ENCODE data around the gene CCDC60.

Gene CCDC60

DNA sequence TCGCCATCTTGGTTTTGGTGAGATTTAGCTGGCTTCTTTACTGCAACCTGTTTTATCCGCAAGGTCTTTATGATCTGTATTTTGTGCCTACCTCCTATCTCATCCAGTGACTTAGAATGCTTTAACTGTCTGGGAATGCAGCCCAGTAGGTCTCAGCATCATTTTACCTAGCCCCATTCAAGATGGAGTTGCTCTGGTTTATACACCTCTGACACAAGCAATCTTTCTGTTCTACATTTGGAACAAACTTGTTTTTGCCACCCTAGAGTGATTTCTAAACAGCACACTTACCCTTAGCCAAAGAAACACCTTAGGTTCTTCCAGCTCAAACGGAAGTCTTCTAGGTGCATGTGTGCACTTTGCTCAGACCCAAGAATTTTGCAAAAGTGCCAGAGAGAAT lies 122.3 kb downstream of the CCDC60 start:
- Histone ChIP-seq H3F3A (ENCODE audit: insufficient read depth, low read length) (no peaks in the 10 kb centered on the region), H3K27me3 (replicated peaks; ENCODE audit: insufficient read depth, low read length) (no peaks in the 10 kb centered on the region), H4K20me1 (ENCODE audit: insufficient read depth, low read length) (no peaks in the 10 kb centered on the region), H3K36me3 (replicated peaks; ENCODE audit: insufficient read depth, low read length) (no peaks in the 10 kb centered on the region), H3K4me2 (ENCODE audit: low read depth, low read length) (no peak overlapping the region), H3K79me2 (ENCODE audit: low read length) (no peaks in the 10 kb centered on the region), H3K4me1 (ENCODE audit: low read length) (no peaks in the 10 kb centered on the region), H3K9me3 (replicated peaks; ENCODE audit: insufficient read depth, low read length) (no peaks in the 10 kb centered on the region), H3K9ac (ENCODE audit: low read length) (no peak overlapping the region), H3K4me3 (ENCODE audit: low read length) (no peak overlapping the region), H3K9me2 (replicated peaks; ENCODE audit: insufficient read depth, low read length) (no peaks in the 10 kb centered on the region), H3K27ac (ENCODE audit: low read length) (no peak overlapping the region), H2AFZ (ENCODE audit: low read length) (no peak overlapping the region)
- TF ChIP-seq CTCF (IDR thresholded peaks at IDR 0.05; ENCODE audit: low read length) (no peak), EZH2phosphoT487 (IDR thresholded peaks at IDR 0.05; ENCODE audit: low read length) (no peak), EZH2 (optimal IDR thresholded peaks at IDR 0.05; ENCODE audit: low read depth, low read length) (no peak)
- no peak for DNase-seq

DNA sequence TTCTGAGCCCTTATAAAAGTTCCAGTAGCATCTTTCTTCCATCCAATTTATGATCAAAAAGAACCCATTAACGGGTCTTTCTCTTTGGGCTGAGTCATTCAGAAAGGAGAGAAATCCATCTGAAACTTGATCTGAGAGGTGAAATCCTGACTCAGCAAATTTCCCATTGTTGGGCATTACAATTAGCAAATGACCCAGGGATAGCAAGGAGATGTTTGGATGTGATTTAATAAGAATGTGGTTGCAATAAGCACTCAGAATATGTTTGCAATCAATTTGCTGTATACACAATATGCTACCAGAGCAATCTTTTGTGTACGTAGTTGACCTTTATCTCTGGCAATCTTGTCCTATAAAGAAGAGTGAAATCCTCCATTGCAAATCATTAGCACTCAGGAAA lies 122.7 kb downstream of the CCDC60 start:
- Histone ChIP-seq H2AFZ (ENCODE audit: low read length) (no peak overlapping the region), H3K27ac (ENCODE audit: low read length) (no peak overlapping the region), H3K4me2 (ENCODE audit: low read depth, low read length) (no peak overlapping the region), H3K79me2 (ENCODE audit: low read length) (no peaks in the 10 kb centered on the region), H3K9me2 (replicated peaks; ENCODE audit: insufficient read depth, low read length) (no peaks in the 10 kb centered on the region), H3K4me1 (ENCODE audit: low read length) (no peaks in the 10 kb centered on the region), H3K9ac (ENCODE audit: low read length) (no peak overlapping the region), H3K4me3 (ENCODE audit: low read length) (no peak overlapping the region), H3F3A (ENCODE audit: insufficient read depth, low read length) (no peaks in the 10 kb centered on the region), H4K20me1 (ENCODE audit: insufficient read depth, low read length) (no peaks in the 10 kb centered on the region), H3K9me3 (replicated peaks; ENCODE audit: insufficient read depth, low read length) (no peaks in the 10 kb centered on the region), H3K36me3 (replicated peaks; ENCODE audit: insufficient read depth, low read length) (no peaks in the 10 kb centered on the region), H3K27me3 (replicated peaks; ENCODE audit: insufficient read depth, low read length) (no peaks in the 10 kb centered on the region)
- DNase-seq = no peak
- TF ChIP-seq EZH2 (optimal IDR thresholded peaks at IDR 0.05; ENCODE audit: low read depth, low read length) = no peak
- TF ChIP-seq CTCF (IDR thresholded peaks at IDR 0.05; ENCODE audit: low read length) = no peak
- no peak for TF ChIP-seq EZH2phosphoT487 (IDR thresholded peaks at IDR 0.05; ENCODE audit: low read length)

DNA sequence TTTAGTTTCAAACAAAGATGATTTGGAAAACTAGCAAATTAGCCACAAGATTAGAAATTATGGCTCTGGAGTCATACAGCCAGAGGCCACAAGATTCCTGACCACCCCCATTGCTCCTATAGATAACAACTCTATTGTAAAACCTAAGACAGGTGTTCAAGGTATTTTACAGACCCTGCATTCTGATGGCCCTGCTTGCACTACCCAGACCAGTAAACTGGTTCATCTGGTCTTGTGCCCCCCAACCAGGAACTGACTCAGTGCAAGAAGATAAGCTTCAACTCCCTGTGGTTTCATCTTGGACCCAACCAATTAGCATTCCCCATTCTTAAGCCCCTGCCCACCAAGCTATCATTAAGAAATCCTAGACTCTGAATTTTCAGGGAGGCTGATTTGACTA lies 125.0 kb downstream of the CCDC60 start:
- Histone ChIP-seq H3F3A (ENCODE audit: insufficient read depth, low read length) (no peaks in the 10 kb centered on the region), H3K4me2 (ENCODE audit: low read depth, low read length) (no peak overlapping the region), H3K9ac (ENCODE audit: low read length) (no peak overlapping the region), H3K36me3 (replicated peaks; ENCODE audit: insufficient read depth, low read length) (no peaks in the 10 kb centered on the region), H3K4me1 (ENCODE audit: low read length) (no peaks in the 10 kb centered on the region), H4K20me1 (ENCODE audit: insufficient read depth, low read length) (no peaks in the 10 kb centered on the region), H3K4me3 (ENCODE audit: low read length) (no peak overlapping the region), H3K27ac (ENCODE audit: low read length) (no peak overlapping the region), H3K27me3 (replicated peaks; ENCODE audit: insufficient read depth, low read length) (no peaks in the 10 kb centered on the region), H3K9me3 (replicated peaks; ENCODE audit: insufficient read depth, low read length) (no peaks in the 10 kb centered on the region), H3K9me2 (replicated peaks; ENCODE audit: insufficient read depth, low read length) (no peaks in the 10 kb centered on the region), H3K79me2 (ENCODE audit: low read length) (no peaks in the 10 kb centered on the region), H2AFZ (ENCODE audit: low read length) (no peak overlapping the region)
- no peak for DNase-seq
- no peak for TF ChIP-seq EZH2 (optimal IDR thresholded peaks at IDR 0.05; ENCODE audit: low read depth, low read length)

GRCh38 chr12:119460876-119461275 lies 126.3 kb downstream of the CCDC60 start:
- Histone ChIP-seq H3K9ac (ENCODE audit: low read length) (no peak overlapping the region), H3K27ac (ENCODE audit: low read length) (no peak overlapping the region), H3K4me3 (ENCODE audit: low read length) (no peak overlapping the region), H3K4me1 (ENCODE audit: low read length) (no peaks in the 10 kb centered on the region), H2AFZ (ENCODE audit: low read length) (no peak overlapping the region), H3K9me3 (replicated peaks; ENCODE audit: insufficient read depth, low read length) (no peaks in the 10 kb centered on the region), H3K27me3 (replicated peaks; ENCODE audit: insufficient read depth, low read length) (no peaks in the 10 kb centered on the region), H3K9me2 (replicated peaks; ENCODE audit: insufficient read depth, low read length) (no peaks in the 10 kb centered on the region), H3K79me2 (ENCODE audit: low read length) (no peaks in the 10 kb centered on the region), H3K36me3 (replicated peaks; ENCODE audit: insufficient read depth, low read length) (no peaks in the 10 kb centered on the region), H3K4me2 (ENCODE audit: low read depth, low read length) (no peak overlapping the region), H3F3A (ENCODE audit: insufficient read depth, low read length) (no peaks in the 10 kb centered on the region), H4K20me1 (ENCODE audit: insufficient read depth, low read length) (no peaks in the 10 kb centered on the region)
- TF ChIP-seq CTCF (IDR thresholded peaks at IDR 0.05; ENCODE audit: low read length) (no peak), EZH2 (optimal IDR thresholded peaks at IDR 0.05; ENCODE audit: low read depth, low read length) (no peak), EZH2phosphoT487 (IDR thresholded peaks at IDR 0.05; ENCODE audit: low read length) (no peak)
- DNase-seq = no peak

All from MM.1S (cell line).